ENCODE results near the gene MDM4.

DNA sequence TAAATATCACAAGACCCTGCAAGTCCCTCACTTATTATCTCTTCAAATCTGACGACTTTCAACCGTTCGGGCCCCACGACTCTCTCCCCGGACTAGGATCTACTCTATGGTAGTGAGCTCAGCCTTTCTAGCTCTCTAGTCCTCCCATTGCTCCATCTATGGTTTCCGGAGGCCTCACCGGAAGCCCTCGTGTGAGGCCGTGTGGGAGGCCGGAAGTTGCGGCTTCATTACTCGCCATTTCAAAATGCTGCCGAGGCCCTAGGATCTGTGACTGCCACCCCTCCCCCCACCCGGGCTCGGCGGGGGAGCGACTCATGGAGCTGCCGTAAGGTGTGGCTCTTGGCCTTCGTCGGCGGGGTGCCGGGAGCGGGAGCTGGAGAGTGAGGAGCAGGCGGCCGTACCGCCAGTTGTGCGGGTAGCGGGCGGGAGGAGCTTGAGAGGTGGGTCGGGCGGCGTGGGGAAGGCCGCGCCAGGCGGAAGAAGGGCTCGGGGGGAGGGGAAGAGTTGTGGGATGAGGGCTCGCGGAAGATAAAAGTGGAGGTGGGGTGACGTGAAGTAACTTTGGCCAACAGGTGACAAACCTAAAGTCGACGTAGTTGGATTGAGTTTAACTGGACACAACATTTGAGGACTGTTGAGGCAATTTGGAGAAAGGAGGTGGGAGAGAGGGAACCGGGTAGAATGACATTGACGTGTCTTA lies at the start of gene MDM4:
- TF ChIP-seq, protein P1, sequence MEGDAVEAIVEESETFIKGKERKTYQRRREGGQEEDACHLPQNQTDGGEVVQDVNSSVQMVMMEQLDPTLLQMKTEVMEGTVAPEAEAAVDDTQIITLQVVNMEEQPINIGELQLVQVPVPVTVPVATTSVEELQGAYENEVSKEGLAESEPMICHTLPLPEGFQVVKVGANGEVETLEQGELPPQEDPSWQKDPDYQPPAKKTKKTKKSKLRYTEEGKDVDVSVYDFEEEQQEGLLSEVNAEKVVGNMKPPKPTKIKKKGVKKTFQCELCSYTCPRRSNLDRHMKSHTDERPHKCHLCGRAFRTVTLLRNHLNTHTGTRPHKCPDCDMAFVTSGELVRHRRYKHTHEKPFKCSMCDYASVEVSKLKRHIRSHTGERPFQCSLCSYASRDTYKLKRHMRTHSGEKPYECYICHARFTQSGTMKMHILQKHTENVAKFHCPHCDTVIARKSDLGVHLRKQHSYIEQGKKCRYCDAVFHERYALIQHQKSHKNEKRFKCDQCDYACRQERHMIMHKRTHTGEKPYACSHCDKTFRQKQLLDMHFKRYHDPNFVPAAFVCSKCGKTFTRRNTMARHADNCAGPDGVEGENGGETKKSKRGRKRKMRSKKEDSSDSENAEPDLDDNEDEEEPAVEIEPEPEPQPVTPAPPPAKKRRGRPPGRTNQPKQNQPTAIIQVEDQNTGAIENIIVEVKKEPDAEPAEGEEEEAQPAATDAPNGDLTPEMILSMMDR (IDR thresholded peaks at IDR 0.05; ENCODE audit: insufficient read depth, low read depth, low read length), result no peak
- no peak for TF ChIP-seq EZH2 (IDR thresholded peaks at IDR 0.05; ENCODE audit: insufficient read depth, low read length)
